DOHH2 (cell line): Measurements from ENCODE around the gene ATF7IP2.

Experiments used
- H3F3A ChIP-seq: fragments of 200-600 bp; sonication (generic), shearing (Covaris generic); 2 replicates; pipeline ENCODE4 v1.6.0; 2016; ENCODE audit warnings: antibody characterized with exemption, mild to moderate bottlenecking; ENCODE audit not compliant: control insufficient read depth, insufficient read depth
- H3K27ac ChIP-seq: fragments of 200-600 bp; sonication (generic); 2 replicates; pipeline ENCODE4 v1.5.1; 2014; ENCODE audit warnings: low read depth, mild to moderate bottlenecking, low read length, moderate library complexity
- H3K27me3 ChIP-seq: fragments of 200-600 bp; sonication (generic); 2 replicates; pipeline ENCODE4 v1.6.1; 2014; ENCODE audit warnings: mild to moderate bottlenecking, low read length, mixed read lengths; ENCODE audit not compliant: control insufficient read depth
- H3K36me3 ChIP-seq: fragments of 200-600 bp; sonication (generic); 2 replicates; pipeline ENCODE4 v1.6.1; 2014; ENCODE audit warnings: mild to moderate bottlenecking, low read length, moderate library complexity, mixed read lengths; ENCODE audit not compliant: control insufficient read depth
- H3K4me1 ChIP-seq: fragments of 200-600 bp; sonication (generic); 2 replicates; pipeline ENCODE4 v1.6.1; 2014; ENCODE audit warnings: mild to moderate bottlenecking, low read length, mixed read lengths; ENCODE audit not compliant: control insufficient read depth
- H3K4me2 ChIP-seq: fragments of 200-600 bp; sonication (generic); 2 replicates; pipeline ENCODE4 v1.6.0; 2014; ENCODE audit warnings: mild to moderate bottlenecking, low read length, moderate library complexity
- H3K4me3 ChIP-seq: fragments of 200-600 bp; sonication (generic); 2 replicates; pipeline ENCODE4 v1.5.1; 2014; ENCODE audit warnings: mild to moderate bottlenecking, low read length, mixed read lengths
- H3K79me2 ChIP-seq: fragments of 200-600 bp; sonication (generic); 2 replicates; pipeline ENCODE4 v1.6.1; 2014; ENCODE audit warnings: mild to moderate bottlenecking, low read length, mixed read lengths; ENCODE audit not compliant: control insufficient read depth
- H3K9me2 ChIP-seq: fragments of 200-600 bp; sonication (generic); replicated peaks from 2 replicates; pipeline ENCODE4 v1.6.1; 2014; ENCODE audit warnings: mild to moderate bottlenecking, low read length, mixed read lengths; ENCODE audit not compliant: control insufficient read depth
- H3K9me3 ChIP-seq: fragments of 200-600 bp; sonication (generic); 2 replicates; pipeline ENCODE4 v1.6.1; 2014; ENCODE audit warnings: antibody characterized with exemption, low read length, mixed read lengths; ENCODE audit not compliant: control insufficient read depth, insufficient read depth
- H4K20me1 ChIP-seq: fragments of 200-600 bp; sonication (generic); 2 replicates; pipeline ENCODE4 v1.6.0; 2014; ENCODE audit warnings: low read depth, mild to moderate bottlenecking, antibody characterized with exemption, low read length, moderate library complexity; ENCODE audit not compliant: control insufficient read depth, insufficient read depth
- CTCF ChIP-seq: fragments of 200-600 bp; sonication (generic); IDR thresholded peaks from one replicate; pipeline ENCODE4 v1.5.1; 2014; ENCODE audit warnings: antibody characterized with exemption, mild to moderate bottlenecking, low read depth, low read length; ENCODE audit not compliant: poor library complexity, severe bottlenecking
- EZH2phosphoT487 ChIP-seq: fragments of 200-600 bp; sonication (generic); IDR thresholded peaks from 2 replicates; pipeline ENCODE4 v1.6.1; 2017; ENCODE audit warnings: borderline replicate concordance, mild to moderate bottlenecking, antibody characterized with exemption, low read length, moderate library complexity, mixed read lengths

Gene ATF7IP2

GRCh38 chr16:10480151-10480550, 94.3 kb downstream of the ATF7IP2 start:
- no peak overlapping the region for H3K4me3 ChIP-seq
- H3K79me2 ChIP-seq = no peaks in the 10 kb centered on the region
- H3K4me1 ChIP-seq = no peaks in the 10 kb centered on the region
- H3K9me2 ChIP-seq = no peaks in the 10 kb centered on the region
- H3F3A ChIP-seq = no peaks in the 10 kb centered on the region
- H3K36me3 ChIP-seq = peaks cover 16% of the 10 kb centered on the region
- H3K4me2 ChIP-seq = no peak overlapping the region
- no peaks in the 10 kb centered on the region for H4K20me1 ChIP-seq
- TF ChIP-seq EZH2phosphoT487 (no peak), CTCF (no peak)
- H3K27ac ChIP-seq = no peak overlapping the region
- H3K9me3 ChIP-seq = peaks cover 10% of the 10 kb centered on the region; the same call in 1 of the 2 replicates
- no peaks in the 10 kb centered on the region for H3K27me3 ChIP-seq

- Histone ChIP-seq H3F3A (no peaks in the 10 kb centered on the region), H3K4me1 (peaks cover 6% of the 10 kb centered on the region; the same call in 1 of the 2 replicates), H3K4me3 (no peak overlapping the region), H3K36me3 (peaks cover 8% of the 10 kb centered on the region), H3K9me3 (peaks cover 13% of the 10 kb centered on the region; the same call in 1 of the 2 replicates), H3K27me3 (no peaks in the 10 kb centered on the region), H3K9me2 (no peaks in the 10 kb centered on the region), H4K20me1 (no peaks in the 10 kb centered on the region), H3K4me2 (no peak overlapping the region), H3K27ac (no peak overlapping the region), H3K79me2 (no peaks in the 10 kb centered on the region)
- TF ChIP-seq CTCF (no peak), EZH2phosphoT487 (no peak)
These were observed 99.3 kb downstream of the ATF7IP2 start for GRCh38 chr16:10485159-10485558.

- Histone ChIP-seq H4K20me1 (no peaks in the 10 kb centered on the region), H3K4me2 (no peak overlapping the region), H3K9me2 (no peaks in the 10 kb centered on the region), H3K9me3 (peaks cover 13% of the 10 kb centered on the region; the same call in 1 of the 2 replicates), H3K4me1 (peaks cover 6% of the 10 kb centered on the region; the same call in 1 of the 2 replicates), H3K36me3 (peaks cover 8% of the 10 kb centered on the region), H3K27ac (no peak overlapping the region), H3F3A (no peaks in the 10 kb centered on the region), H3K4me3 (no peak overlapping the region), H3K27me3 (no peaks in the 10 kb centered on the region), H3K79me2 (no peaks in the 10 kb centered on the region)
- TF ChIP-seq EZH2phosphoT487 (no peak), CTCF (no peak)
These were observed 100.0 kb downstream of the ATF7IP2 start for GRCh38 chr16:10485698-10486382.
